Panc1 (cell line): ENCODE results near the gene CALM3. TPM values are rescaled to one million over a fixed set of nuclear protein-coding genes. Genes with fewer than 3 reads are reported as not detected.

ENCODE experiments used
- ATAC-seq: fragments of 200-7000 bp; cut with Tn5 transposase; 2 replicates; pipeline ENCODE4 v1.9.1; 2020; ENCODE audit warnings: mild to moderate bottlenecking, moderate library complexity
- BruUV-seq: library from RNA; stranded (reverse); fragments of 400-500 nt; replicated peaks from 2 replicates; lab custom pipeline; 2021; lab: Mats Ljungman, UMichigan
- CTCF ChIA-PET: fragments of 300-600 bp; sonication (Branson Sonifier 250); formaldehyde crosslinking; loops from one replicate; lab custom pipeline; 2022; ENCODE audit warnings: antibody characterized with exemption; lab: Charles Lee
- POLR2A ChIA-PET: fragments of 300-600 bp; sonication (Branson Sonifier 250); formaldehyde crosslinking; loops from one replicate; lab custom pipeline; 2022; ENCODE audit warnings: antibody characterized with exemption; lab: Charles Lee
- DNase-seq: peaks from one replicate; pipeline ENCODE4 v3.0.0-alpha.2; 2010; ENCODE audit warnings: low read depth, low spot score
- H3K27ac ChIP-seq: 2 replicates; pipeline ENCODE4 v1.5.1; 2011; ENCODE audit warnings: mild to moderate bottlenecking, low read length, inconsistent platforms
- H3K27me3 ChIP-seq: fragments of 200-500 bp; sonication (Bioruptor generic); 2 replicates; pipeline ENCODE4 v1.6.0; 2014; ENCODE audit warnings: low read length, inconsistent platforms; ENCODE audit not compliant: control insufficient read depth, insufficient read depth
- H3K36me3 ChIP-seq: fragments of 200-500 bp; sonication (Bioruptor generic); 2 replicates; pipeline ENCODE4 v1.5.1; 2014; ENCODE audit warnings: inconsistent platforms, mild to moderate bottlenecking, low read length, moderate library complexity; ENCODE audit not compliant: control insufficient read depth, insufficient read depth
- H3K4me1 ChIP-seq: 2 replicates; pipeline ENCODE4 v1.5.1; 2011; ENCODE audit warnings: inconsistent platforms, mild to moderate bottlenecking, low read length, moderate library complexity; ENCODE audit not compliant: control insufficient read depth, insufficient read depth
- H3K4me3 ChIP-seq, 2 experiments: 2 replicates each; pipeline ENCODE4 v1.5.1; 2011 to 2012; ENCODE audit warnings: low read depth in 2 of 2, low read length in 2 of 2, mild to moderate bottlenecking in 2 of 2, inconsistent platforms in 1 of 2, moderate library complexity in 1 of 2
- H3K9me3 ChIP-seq: fragments of 200-500 bp; sonication (Bioruptor generic); 2 replicates; pipeline ENCODE4 v1.5.1; 2014; ENCODE audit warnings: low read depth, mild to moderate bottlenecking, inconsistent platforms, low read length, moderate library complexity; ENCODE audit not compliant: control insufficient read depth, insufficient read depth
- POLR2AphosphoS5 ChIP-seq: IDR thresholded peaks from 2 replicates; pipeline ENCODE4 v1.6.1; 2012; ENCODE audit warnings: mild to moderate bottlenecking, low read depth, low read length, moderate library complexity
- SIN3A ChIP-seq: IDR thresholded peaks from 2 replicates; pipeline ENCODE4 v1.6.1; 2012; ENCODE audit warnings: low read depth, mild to moderate bottlenecking, low read length, moderate library complexity, borderline replicate concordance; ENCODE audit not compliant: insufficient read depth
- TCF7L2 ChIP-seq: IDR thresholded peaks from 2 replicates; pipeline ENCODE4 v1.6.1; 2011; ENCODE audit warnings: mild to moderate bottlenecking, low read depth, low read length, inconsistent platforms
- in situ Hi-C: cut with HindIII; loops from 2 replicates; pipeline ENCODE4 v1.10.0; 2016; ENCODE audit warnings: low sequenced_read_pairs, low pct_unique_long_range_greater_than_20kb
- intact Hi-C: fragments of 100-400 bp; cut with micrococcal nuclease; formaldehyde crosslinking; loops from one replicate; pipeline ENCODE4 v1.10.0; 2022; ENCODE audit not compliant: unreplicated experiment
- total RNA-seq: library from RNA; stranded (reverse); gene quantifications from one replicate; pipeline ENCODE4 v1.2.1, GENCODE V29; 2021; ENCODE audit not compliant: unreplicated experiment
- TF ChIP-seq, protein P1 (sequence below), 2 experiments: IDR thresholded peaks; 2 replicates each; pipeline ENCODE4 v1.6.1; 2011 to 2012; ENCODE audit warnings: low read depth in 2 of 2, control low read depth in 1 of 2, low read length in 1 of 2, mild to moderate bottlenecking in 1 of 2, moderate library complexity in 1 of 2; ENCODE audit not compliant: insufficient read depth in 1 of 2
- TF ChIP-seq, protein P2 (sequence below): fragments of 450-650 bp; IDR thresholded peaks from 2 replicates; pipeline ENCODE4 v1.5.1; 2017; ENCODE audit warnings: mild to moderate bottlenecking

CALM3 gene
- total RNA-seq, 1 experiment from 2014 or later: 212 TPM

DNA sequence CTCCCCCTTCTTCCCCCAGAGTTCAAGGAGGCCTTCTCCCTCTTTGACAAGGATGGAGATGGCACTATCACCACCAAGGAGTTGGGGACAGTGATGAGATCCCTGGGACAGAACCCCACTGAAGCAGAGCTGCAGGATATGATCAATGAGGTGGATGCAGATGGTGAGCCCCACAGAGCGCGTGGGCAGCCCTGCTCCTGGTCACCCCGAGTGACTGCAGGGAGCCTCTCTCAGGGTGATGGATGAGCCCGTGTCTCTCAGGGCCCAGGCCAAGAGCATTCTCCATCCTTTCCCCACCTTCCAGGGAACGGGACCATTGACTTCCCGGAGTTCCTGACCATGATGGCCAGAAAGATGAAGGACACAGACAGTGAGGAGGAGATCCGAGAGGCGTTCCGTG is 7.0 kb downstream of the CALM3 start:
- ATAC-seq: no peak
- no peak overlapping the region for H3K4me3 ChIP-seq
- H3K27ac ChIP-seq: no peak overlapping the region
- no peaks in the 10 kb centered on the region for H3K9me3 ChIP-seq
- TF ChIP-seq POLR2AphosphoS5 (no peak), TCF7L2 (no peak), SIN3A (no peak)
- TF ChIP-seq, protein P1, sequence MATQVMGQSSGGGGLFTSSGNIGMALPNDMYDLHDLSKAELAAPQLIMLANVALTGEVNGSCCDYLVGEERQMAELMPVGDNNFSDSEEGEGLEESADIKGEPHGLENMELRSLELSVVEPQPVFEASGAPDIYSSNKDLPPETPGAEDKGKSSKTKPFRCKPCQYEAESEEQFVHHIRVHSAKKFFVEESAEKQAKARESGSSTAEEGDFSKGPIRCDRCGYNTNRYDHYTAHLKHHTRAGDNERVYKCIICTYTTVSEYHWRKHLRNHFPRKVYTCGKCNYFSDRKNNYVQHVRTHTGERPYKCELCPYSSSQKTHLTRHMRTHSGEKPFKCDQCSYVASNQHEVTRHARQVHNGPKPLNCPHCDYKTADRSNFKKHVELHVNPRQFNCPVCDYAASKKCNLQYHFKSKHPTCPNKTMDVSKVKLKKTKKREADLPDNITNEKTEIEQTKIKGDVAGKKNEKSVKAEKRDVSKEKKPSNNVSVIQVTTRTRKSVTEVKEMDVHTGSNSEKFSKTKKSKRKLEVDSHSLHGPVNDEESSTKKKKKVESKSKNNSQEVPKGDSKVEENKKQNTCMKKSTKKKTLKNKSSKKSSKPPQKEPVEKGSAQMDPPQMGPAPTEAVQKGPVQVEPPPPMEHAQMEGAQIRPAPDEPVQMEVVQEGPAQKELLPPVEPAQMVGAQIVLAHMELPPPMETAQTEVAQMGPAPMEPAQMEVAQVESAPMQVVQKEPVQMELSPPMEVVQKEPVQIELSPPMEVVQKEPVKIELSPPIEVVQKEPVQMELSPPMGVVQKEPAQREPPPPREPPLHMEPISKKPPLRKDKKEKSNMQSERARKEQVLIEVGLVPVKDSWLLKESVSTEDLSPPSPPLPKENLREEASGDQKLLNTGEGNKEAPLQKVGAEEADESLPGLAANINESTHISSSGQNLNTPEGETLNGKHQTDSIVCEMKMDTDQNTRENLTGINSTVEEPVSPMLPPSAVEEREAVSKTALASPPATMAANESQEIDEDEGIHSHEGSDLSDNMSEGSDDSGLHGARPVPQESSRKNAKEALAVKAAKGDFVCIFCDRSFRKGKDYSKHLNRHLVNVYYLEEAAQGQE (IDR thresholded peaks at IDR 0.05; ENCODE audit: insufficient read depth in 1 of 2, low read depth in 2 of 2, low read length in 1 of 2): no peak
- TF ChIP-seq, protein P2, sequence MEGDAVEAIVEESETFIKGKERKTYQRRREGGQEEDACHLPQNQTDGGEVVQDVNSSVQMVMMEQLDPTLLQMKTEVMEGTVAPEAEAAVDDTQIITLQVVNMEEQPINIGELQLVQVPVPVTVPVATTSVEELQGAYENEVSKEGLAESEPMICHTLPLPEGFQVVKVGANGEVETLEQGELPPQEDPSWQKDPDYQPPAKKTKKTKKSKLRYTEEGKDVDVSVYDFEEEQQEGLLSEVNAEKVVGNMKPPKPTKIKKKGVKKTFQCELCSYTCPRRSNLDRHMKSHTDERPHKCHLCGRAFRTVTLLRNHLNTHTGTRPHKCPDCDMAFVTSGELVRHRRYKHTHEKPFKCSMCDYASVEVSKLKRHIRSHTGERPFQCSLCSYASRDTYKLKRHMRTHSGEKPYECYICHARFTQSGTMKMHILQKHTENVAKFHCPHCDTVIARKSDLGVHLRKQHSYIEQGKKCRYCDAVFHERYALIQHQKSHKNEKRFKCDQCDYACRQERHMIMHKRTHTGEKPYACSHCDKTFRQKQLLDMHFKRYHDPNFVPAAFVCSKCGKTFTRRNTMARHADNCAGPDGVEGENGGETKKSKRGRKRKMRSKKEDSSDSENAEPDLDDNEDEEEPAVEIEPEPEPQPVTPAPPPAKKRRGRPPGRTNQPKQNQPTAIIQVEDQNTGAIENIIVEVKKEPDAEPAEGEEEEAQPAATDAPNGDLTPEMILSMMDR: no peak
- intact Hi-C loops (no loop called here), in situ Hi-C loops (no loop called here)
- no TSS peak for BruUV-seq
- CTCF ChIA-PET: no interaction called here
- H3K36me3 ChIP-seq: peaks cover 5% of the 10 kb centered on the region
- DNase-seq: no peak
- H3K4me1 ChIP-seq: peaks cover 11% of the 10 kb centered on the region
- H3K27me3 ChIP-seq: no peaks in the 10 kb centered on the region
- POLR2A ChIA-PET: no interaction called here

DNA sequence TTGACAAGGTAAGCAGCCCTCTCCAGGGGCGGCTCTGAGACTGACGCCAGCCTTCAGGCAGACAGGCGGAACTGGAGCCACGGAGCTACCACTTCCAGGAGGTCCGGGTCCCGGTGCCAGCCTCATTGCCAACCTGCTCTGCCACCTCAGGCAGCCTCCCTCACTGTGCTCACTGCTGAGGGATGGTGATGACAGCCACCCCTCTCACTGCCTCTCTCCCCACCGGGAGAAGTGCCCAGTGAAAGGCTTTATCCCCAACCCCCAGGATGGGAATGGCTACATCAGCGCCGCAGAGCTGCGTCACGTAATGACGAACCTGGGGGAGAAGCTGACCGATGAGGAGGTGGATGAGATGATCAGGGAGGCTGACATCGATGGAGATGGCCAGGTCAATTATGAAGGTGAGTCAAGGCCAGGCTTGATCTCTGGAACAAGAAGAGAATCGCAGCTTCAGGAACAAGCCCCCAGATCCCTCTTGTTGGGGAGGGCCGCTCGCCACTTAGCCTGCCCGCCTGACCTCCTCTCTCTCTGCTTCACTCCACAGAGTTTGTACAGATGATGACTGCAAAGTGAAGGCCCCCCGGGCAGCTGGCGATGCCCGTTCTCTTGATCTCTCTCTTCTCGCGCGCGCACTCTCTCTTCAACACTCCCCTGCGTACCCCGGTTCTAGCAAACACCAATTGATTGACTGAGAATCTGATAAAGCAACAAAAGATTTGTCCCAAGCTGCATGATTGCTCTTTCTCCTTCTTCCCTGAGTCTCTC is 7.6 kb downstream of the CALM3 start:
- BruUV-seq: no TSS peak
- peaks cover 5% of the 10 kb centered on the region for H3K36me3 ChIP-seq
- CTCF ChIA-PET: no interaction called here

More for the DNA sequence above, 7.6 kb downstream of the CALM3 start:
- no peak for DNase-seq
- intact Hi-C loops: no loop called here
- H3K27ac ChIP-seq: no peak overlapping the region
- no peak for ATAC-seq
- TF ChIP-seq, protein P1 (IDR thresholded peaks at IDR 0.05; ENCODE audit: insufficient read depth in 1 of 2, low read depth in 2 of 2, low read length in 1 of 2): no peak
- TF ChIP-seq TCF7L2: no peak
- no peaks in the 10 kb centered on the region for H3K9me3 ChIP-seq
- H3K27me3 ChIP-seq: no peaks in the 10 kb centered on the region
- peaks cover 5% of the 10 kb centered on the region for H3K4me1 ChIP-seq
- no peak overlapping the region for H3K4me3 ChIP-seq
- POLR2A ChIA-PET: no interaction called here
- in situ Hi-C loops: no loop called here
